Measurements from ENCODE around the gene TOMM34.

The TOMM34 gene

DNA sequence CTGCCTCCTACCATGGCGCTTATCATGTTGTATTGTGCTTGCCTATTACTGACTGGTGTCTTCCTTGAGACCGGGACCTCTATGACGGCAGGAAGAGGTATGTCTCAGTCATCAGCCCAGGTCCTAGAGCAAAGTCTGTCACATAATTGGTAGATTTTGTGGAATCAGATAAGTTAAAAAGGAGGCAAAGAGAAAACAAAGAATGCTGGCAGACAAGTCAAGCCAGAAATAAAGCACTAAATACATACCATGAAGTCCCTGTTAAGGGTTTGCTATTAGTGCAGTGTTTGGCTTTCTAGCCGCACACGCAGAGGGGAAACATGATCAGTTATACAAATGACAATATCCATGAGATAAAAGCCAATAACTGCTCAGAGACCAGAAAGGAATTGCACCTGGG lies 6.0 kb downstream of the TOMM34 start:
- no peaks in the 10 kb centered on the region for H3K27me3 Mint-ChIP-seq
- peaks cover 92% of the 10 kb centered on the region for H3K36me3 Mint-ChIP-seq (ENCODE audit: low read depth)
- H3K4me1 Mint-ChIP-seq: peaks cover 60% of the 10 kb centered on the region
- peak overlapping the region; percentile 28 for H3K27ac Mint-ChIP-seq
- H3K4me3 Mint-ChIP-seq: no peak overlapping the region
- no peaks in the 10 kb centered on the region for H3K9me3 Mint-ChIP-seq
- DNase-seq (no peak), ATAC-seq (no peak)

DNA sequence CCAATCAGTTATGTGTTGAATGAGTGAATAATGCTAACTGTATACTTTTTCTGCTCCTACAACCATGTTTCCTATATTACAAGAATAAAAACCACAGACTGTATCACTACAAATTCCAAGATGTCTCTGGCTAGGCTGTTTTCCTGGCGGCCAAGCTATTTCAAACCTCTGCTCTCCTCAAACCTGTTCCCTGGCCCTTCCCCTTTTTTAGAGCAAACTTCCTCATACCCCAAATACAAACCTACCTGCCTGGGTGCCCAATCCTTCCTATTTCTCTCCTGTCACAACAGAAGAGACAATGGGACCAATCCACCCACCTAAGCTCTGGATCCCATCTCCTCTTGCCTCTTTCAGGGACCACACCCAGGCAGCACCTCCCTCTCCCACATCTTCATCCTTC lies 7.5 kb downstream of the TOMM34 start:
- H3K9me3 Mint-ChIP-seq: no peaks in the 10 kb centered on the region
- H3K36me3 Mint-ChIP-seq (ENCODE audit: low read depth): peaks cover 93% of the 10 kb centered on the region

DNA sequence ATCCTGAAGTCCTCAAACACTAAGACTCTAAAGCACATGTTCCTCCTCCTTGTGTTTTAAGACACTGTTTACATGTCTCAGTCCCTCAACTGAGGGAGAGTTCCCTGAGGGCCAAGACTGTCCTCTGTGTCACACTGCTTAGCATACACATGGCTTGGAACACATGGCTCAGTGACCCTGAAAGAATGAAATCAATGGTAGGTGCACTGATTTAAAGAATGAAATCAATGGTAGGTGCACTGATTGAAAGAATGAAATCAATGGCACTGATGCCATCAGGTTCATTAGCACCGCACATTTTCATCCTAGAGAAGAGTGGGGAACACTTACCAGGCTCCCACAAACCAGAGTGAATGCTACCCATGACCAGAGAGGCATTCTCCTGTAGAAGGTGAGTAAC lies 9.8 kb downstream of the TOMM34 start:
- Mint-ChIP-seq H3K36me3 (ENCODE audit: low read depth) (peaks cover 87% of the 10 kb centered on the region), H3K4me3 (no peak overlapping the region), H3K9me3 (no peaks in the 10 kb centered on the region), H3K27me3 (no peaks in the 10 kb centered on the region), H3K27ac (no peak overlapping the region), H3K4me1 (peaks cover 23% of the 10 kb centered on the region)
- ATAC-seq (no peak), DNase-seq (no peak)

More for the DNA sequence above, 7.5 kb downstream of the TOMM34 start:
- peaks cover 47% of the 10 kb centered on the region for H3K4me1 Mint-ChIP-seq
- DNase-seq: no peak
- peak overlapping the region; percentile 20 for H3K27ac Mint-ChIP-seq
- no peak overlapping the region for H3K4me3 Mint-ChIP-seq
- no peaks in the 10 kb centered on the region for H3K27me3 Mint-ChIP-seq
- ATAC-seq: no peak

DNA sequence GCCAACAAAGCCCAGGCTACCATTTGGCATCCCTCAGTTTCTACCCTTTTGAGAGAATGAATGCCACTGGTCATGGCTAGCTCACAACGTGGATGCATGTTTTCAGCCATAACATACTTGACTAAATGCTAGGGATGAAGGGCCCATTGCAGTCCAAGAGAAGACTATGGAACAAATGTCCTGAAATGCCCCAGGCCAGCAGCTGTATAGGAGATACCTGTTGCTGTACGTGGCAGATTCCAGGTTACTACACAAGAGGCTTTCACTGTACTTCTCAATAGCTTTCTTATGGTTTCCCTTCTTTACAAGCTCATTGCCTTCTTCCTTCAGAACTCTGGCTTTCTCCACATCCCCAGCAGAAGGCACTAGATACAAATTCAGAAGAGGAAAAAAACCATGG lies 11.7 kb downstream of the TOMM34 start:
- no peak for ATAC-seq
- H3K4me1 Mint-ChIP-seq: peaks cover 10% of the 10 kb centered on the region
- peak overlapping the region; percentile 1 for H3K27ac Mint-ChIP-seq
- peaks cover 85% of the 10 kb centered on the region for H3K36me3 Mint-ChIP-seq (ENCODE audit: low read depth)
- H3K27me3 Mint-ChIP-seq: no peaks in the 10 kb centered on the region
- DNase-seq: no peak
- H3K9me3 Mint-ChIP-seq: no peaks in the 10 kb centered on the region
- H3K4me3 Mint-ChIP-seq: no peak overlapping the region

DNA sequence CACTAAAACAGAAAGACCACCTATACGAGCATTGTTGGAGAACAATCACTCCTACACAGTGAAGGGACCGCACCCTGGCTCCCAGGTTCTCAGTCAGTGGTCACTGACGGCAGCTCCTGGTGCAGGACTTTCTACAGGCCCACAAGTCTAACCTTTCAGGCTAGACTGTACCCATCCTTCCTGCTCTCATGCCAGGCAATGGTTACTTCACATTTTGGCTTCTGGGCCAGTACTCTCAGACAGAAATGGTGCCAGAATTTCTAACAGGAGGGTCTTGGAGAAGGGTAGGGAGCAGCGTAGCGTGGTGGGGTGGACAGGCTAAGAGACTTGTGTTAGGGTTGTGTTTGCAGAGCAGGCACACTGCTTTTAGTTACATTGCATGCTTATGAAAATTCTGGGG lies 12.1 kb downstream of the TOMM34 start:
- Mint-ChIP-seq H3K4me3 (no peak overlapping the region), H3K9me3 (no peaks in the 10 kb centered on the region), H3K27ac (peak overlapping the region; percentile 37), H3K36me3 (ENCODE audit: low read depth) (peaks cover 83% of the 10 kb centered on the region), H3K27me3 (no peaks in the 10 kb centered on the region), H3K4me1 (peaks cover 7% of the 10 kb centered on the region)
- DNase-seq (no peak), ATAC-seq (no peak)

DNA sequence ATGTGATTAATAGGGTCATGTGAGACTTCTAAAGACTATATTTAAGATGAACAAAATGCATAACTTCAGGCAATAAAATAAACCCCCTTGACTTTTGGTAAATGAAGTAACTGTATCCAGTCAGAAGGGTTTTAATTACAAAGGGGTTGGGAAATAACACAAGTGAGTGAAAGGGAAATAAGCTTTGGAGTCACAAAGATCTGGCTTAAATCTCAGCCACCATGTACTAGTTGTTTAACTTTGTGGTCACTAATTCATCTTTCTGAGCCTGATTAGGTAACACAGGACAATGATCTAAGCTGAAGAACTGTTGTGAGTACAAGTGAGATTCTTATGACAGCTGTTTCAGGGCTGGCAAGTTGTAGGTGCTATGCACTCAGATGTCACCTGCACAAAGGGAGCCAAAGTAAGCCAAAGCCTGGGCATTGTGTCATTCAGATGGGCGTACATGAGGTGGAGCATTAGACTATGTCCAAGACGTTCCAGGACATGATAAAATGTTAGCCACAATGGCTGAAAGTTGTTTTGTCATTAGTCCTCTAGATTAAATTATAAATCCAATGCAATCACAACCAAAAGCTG lies 13.8 kb downstream of the TOMM34 start:
- peaks cover 81% of the 10 kb centered on the region for H3K36me3 Mint-ChIP-seq (ENCODE audit: low read depth)
- H3K27me3 Mint-ChIP-seq: no peaks in the 10 kb centered on the region
- no peak for ATAC-seq
- H3K4me3 Mint-ChIP-seq: no peak overlapping the region
- H3K4me1 Mint-ChIP-seq: peaks cover 2% of the 10 kb centered on the region
- DNase-seq: no peak
- peak overlapping the region; percentile 47 for H3K27ac Mint-ChIP-seq
- H3K9me3 Mint-ChIP-seq: no peaks in the 10 kb centered on the region

DNA sequence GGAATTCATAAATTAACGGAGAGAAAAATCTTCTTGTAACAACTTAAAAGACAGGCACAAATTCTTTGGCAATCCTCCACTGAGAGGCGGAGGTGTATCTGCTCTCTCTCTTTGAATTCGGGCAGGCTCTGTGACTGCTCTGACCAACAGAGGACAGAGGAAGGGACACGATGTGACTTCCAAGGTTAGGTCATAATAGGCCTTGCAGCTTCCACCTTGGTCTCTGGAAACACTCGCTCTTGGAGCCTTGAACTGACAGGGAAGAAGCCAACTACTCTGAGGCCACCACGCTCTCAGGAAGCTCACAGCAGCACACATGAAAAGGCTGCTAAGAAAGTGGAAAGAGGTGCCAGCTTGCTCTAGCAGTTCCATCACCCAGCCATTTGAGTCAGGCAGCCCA lies 14.9 kb downstream of the TOMM34 start:
- H3K36me3 Mint-ChIP-seq (ENCODE audit: low read depth): peaks cover 79% of the 10 kb centered on the region
- H3K4me1 Mint-ChIP-seq: peaks cover 2% of the 10 kb centered on the region
- no peaks in the 10 kb centered on the region for H3K27me3 Mint-ChIP-seq
- no peak overlapping the region for H3K4me3 Mint-ChIP-seq
- no peaks in the 10 kb centered on the region for H3K9me3 Mint-ChIP-seq
- ATAC-seq (no peak), DNase-seq (no peak)
- no peak overlapping the region for H3K27ac Mint-ChIP-seq

DNA sequence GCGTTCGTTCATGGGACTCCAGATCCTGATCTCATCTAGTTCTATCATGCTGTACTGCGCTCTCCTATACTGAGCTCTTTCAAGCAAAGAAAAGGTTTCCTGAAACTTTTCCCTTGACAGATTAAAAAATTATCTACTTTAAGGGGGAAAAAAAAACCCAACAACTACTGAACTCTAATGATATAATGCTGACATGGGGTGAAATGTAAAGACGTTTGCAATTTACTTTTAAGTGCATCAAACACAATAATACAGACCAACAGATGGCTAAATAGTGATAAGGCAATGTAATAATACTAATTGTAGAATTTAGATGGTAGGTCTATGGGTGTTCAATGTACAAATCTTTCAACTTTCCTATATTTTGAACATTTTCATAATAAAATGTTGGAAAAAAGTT lies 16.4 kb downstream of the TOMM34 start:
- Mint-ChIP-seq H3K27me3 (no peaks in the 10 kb centered on the region), H3K4me3 (no peak overlapping the region), H3K9me3 (no peaks in the 10 kb centered on the region), H3K4me1 (no peaks in the 10 kb centered on the region), H3K36me3 (ENCODE audit: low read depth) (peaks cover 66% of the 10 kb centered on the region), H3K27ac (peak overlapping the region; percentile 12)
- ATAC-seq: no peak
- no peak for DNase-seq

DNA sequence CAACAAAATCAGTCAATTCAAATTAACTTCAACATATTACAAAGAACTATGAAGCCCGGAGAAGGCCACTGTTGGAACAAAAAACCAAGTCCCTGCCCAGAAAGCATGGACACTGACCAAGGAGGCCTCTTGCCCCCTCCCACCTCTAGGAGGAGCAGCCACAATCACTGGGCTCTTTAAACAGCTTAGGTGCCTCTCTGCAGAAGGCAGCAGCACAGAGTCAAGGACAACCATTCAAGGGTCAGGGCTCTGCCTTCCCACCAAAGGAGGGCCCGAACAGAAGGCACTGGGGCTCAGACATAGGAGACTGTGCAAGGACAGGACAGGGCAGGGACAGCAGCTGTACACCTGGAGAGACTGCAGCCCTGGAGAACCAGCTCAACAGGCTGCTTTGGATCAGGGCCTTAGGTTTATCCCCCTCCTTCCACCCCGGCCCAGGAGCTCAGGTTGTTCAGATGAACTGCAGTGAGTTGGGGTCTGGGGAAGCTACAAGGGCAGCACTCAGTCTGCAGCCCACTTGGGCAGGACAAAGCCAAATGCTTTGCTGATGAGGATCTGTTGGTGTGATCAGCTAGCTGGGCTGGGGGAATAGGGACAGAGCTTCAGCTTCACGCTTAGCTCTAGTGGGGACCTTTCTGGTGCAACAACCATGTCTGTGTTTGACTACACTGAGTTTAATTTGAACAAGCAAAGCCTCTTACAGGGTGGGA lies 17.8 kb downstream of the TOMM34 start:
- Mint-ChIP-seq H3K4me3 (no peak overlapping the region), H3K27ac (peak overlapping the region; percentile 19)

DNA sequence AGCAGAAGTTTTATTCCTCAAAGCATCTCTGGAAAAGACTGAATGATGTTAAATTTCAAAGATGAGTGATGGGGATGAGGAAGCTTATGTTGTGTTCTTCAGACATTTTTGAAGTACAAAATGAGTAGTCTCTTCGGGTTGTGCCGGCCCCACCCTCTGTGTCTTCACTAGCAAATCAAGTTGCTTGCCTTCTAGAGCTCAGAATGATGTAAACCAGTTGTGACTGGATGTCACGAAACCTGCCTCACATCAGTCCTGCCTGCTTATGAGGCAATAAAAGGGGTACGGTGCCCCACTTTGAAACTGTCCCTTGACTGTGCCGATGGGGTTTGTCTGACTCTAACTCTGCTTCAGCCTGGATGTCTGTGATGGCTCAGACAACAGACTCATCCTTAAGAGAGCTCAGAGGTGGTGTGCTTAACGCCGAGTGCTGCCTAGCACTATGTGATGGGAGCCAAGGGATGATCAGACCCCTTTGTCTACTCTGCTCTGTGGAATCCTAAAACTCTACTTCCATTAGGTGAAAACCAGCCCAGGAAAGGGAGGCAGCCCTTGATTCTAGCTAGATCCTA lies 19.0 kb downstream of the TOMM34 start:
- H3K27me3 Mint-ChIP-seq: no peaks in the 10 kb centered on the region
- ATAC-seq: no peak
- no peak for DNase-seq
- H3K36me3 Mint-ChIP-seq (ENCODE audit: low read depth): peaks cover 54% of the 10 kb centered on the region
- H3K4me3 Mint-ChIP-seq: no peak overlapping the region
- peak overlapping the region; percentile 60 for H3K27ac Mint-ChIP-seq
- H3K9me3 Mint-ChIP-seq: no peaks in the 10 kb centered on the region
- no peaks in the 10 kb centered on the region for H3K4me1 Mint-ChIP-seq

More for the DNA sequence above, 17.8 kb downstream of the TOMM34 start:
- peaks cover 61% of the 10 kb centered on the region for H3K36me3 Mint-ChIP-seq (ENCODE audit: low read depth)
- no peaks in the 10 kb centered on the region for H3K9me3 Mint-ChIP-seq
- H3K27me3 Mint-ChIP-seq: no peaks in the 10 kb centered on the region
- no peak for DNase-seq
- peak; percentile 29 for ATAC-seq
- H3K4me1 Mint-ChIP-seq: no peaks in the 10 kb centered on the region

DNA sequence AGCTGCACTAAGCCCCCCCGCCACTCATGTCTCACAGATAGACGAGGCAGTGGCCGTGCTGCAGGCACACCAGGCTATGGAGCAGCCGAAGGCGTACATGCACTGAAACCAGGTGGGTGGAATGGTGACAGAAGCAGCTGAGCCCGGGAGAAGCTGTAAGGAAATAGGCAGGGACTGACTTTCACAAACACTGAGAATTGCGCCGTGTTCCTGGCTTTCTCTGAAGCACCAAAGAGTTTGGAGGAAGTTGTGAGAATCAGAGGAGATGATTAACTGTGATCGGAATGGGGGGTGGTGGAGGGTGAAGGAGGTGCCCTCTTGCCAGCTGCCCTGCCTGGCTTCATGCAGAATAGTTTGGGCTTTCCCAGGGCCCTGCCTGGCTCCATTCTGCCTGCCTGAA lies 21.6 kb downstream of the TOMM34 start:
- ATAC-seq (no peak), DNase-seq (no peak)
- Mint-ChIP-seq H3K27ac (peak overlapping the region; percentile 36), H3K4me1 (no peaks in the 10 kb centered on the region), H3K36me3 (ENCODE audit: low read depth) (peaks cover 42% of the 10 kb centered on the region), H3K9me3 (no peaks in the 10 kb centered on the region), H3K27me3 (no peaks in the 10 kb centered on the region), H3K4me3 (no peak overlapping the region)

DNA sequence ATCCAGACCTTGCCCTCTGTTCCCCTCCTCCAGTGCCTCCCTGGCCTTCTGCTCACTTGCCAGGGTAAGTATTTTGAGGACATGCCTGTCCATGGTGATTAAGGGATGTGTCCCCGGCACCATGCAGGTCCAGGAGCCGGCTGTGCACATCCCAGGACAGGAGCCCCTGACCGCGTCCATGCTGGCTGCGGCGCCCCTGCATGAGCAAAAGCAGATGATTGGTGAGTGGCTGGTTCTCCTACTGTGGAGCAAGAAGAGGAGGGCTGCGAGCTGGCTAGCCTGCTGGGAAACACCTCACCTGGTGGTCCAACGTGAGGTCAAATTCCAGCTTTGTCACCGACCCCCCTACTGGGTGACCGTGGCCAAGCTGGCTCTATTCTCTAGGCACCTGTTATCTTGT lies 23.7 kb downstream of the TOMM34 start:
- Mint-ChIP-seq H3K36me3 (ENCODE audit: low read depth) (peaks cover 32% of the 10 kb centered on the region), H3K27ac (no peak overlapping the region), H3K9me3 (no peaks in the 10 kb centered on the region), H3K27me3 (no peaks in the 10 kb centered on the region), H3K4me1 (no peaks in the 10 kb centered on the region), H3K4me3 (no peak overlapping the region)
- ATAC-seq: no peak
- DNase-seq: no peak

DNA sequence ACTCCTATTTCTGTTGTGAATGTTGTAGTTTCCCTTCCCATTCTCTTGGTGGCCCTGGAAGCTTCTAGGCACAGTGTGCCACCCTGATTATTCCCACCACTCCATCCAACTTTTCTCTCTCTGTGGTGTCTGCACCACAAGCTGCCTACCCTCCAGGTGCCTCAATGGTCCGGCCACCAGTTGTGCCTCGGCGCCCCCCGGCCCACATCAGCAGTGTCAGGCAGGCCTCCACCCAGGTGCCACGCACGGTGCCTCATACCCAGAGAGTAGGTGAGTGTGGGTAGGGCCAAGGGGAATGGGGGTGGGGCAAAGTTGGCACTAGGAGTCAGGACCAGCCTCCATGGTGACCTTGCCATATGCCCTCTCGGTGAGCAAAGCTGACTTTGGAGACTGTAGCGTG lies 27.3 kb downstream of the TOMM34 start:
- DNase-seq (no peak), ATAC-seq (no peak)
- H3K4me1 Mint-ChIP-seq: no peaks in the 10 kb centered on the region
- H3K36me3 Mint-ChIP-seq (ENCODE audit: low read depth): peaks cover 27% of the 10 kb centered on the region
- H3K4me3 Mint-ChIP-seq: no peak overlapping the region
- no peaks in the 10 kb centered on the region for H3K27me3 Mint-ChIP-seq
- no peak overlapping the region for H3K27ac Mint-ChIP-seq
- H3K9me3 Mint-ChIP-seq: no peaks in the 10 kb centered on the region

DNA sequence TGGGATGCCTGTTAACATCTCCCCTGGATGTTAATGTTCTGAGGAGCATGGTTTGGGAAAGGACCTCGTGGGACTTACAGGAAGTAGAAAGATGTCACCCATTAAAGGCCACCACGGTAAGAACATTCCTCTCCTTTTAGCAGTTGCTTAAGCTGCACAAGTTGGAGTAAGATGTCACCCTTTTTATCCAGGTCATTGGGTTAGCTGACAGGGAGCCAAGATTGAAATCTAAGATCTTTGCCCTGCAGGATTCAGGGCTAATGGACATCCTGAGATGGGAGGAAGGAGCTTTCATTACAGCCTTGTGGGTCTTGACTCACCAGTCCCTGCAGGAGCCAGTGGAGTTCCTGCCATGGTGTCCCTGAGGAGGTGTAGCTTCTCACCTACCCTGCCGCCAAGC lies 28.3 kb downstream of the TOMM34 start:
- DNase-seq: no peak
- Mint-ChIP-seq H3K4me3 (no peak overlapping the region), H3K9me3 (no peaks in the 10 kb centered on the region), H3K36me3 (ENCODE audit: low read depth) (peaks cover 20% of the 10 kb centered on the region), H3K27me3 (no peaks in the 10 kb centered on the region), H3K4me1 (no peaks in the 10 kb centered on the region), H3K27ac (no peak overlapping the region)
- ATAC-seq: no peak

DNA sequence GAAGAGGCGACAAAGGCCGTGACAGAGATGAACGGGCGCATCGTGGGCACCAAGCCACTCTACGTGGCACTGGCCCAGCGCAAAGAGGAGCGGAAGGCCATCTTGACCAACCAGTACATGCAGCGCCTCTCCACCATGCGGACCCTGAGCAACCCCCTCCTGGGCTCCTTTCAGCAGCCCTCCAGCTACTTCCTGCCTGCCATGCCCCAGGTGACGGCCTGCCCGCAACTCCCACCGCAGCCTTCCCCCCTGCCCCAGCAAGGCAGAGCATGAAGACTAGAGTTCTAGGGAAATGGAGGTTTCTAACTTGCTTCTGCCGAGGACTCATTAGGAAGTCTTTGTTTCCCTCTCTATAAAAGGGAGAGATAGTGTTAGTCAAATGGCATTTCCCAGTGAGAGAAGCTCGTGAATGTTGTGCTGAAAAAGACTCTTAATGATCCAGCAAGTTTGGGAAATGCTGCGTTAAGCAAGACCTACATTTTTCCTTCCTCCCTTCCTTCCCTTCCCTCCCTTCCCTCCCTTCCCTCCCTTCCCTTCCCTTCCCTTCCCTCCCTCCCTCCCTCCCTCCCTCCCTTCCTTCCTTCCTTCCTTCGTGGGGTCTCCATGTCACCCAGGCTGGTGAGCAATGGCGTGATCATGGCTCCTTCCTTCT lies 29.6 kb downstream of the TOMM34 start:
- Mint-ChIP-seq H3K9me3 (no peaks in the 10 kb centered on the region), H3K27me3 (no peaks in the 10 kb centered on the region), H3K27ac (no peak overlapping the region), H3K4me1 (no peaks in the 10 kb centered on the region), H3K4me3 (no peak overlapping the region), H3K36me3 (ENCODE audit: low read depth) (peaks cover 22% of the 10 kb centered on the region)
- ATAC-seq: no peak
- DNase-seq: no peak
